ENCODE measurements around the gene NUMA1.

- no peak for TF ChIP-seq CTCF (IDR thresholded peaks at IDR 0.05)
- no peak for TF ChIP-seq POLR2AphosphoS5 (IDR thresholded peaks at IDR 0.05; ENCODE audit: low read depth, low read length)
These were observed 56.1 kb downstream of the NUMA1 start for GRCh38 chr11:72024069-72024754.
